GM20431 (cell line): ENCODE data around the gene PGAP6.
"Not testable (repeated sequence)": the region's sequence is repeated elsewhere in the genome, so short reads cannot be mapped to it uniquely, and the experiment has no call there.

Source experiments
- in situ Hi-C: fragments of 300-500 bp; cut with MseI, MboI; formaldehyde crosslinking; loops from one replicate; pipeline ENCODE4 v1.15.0; 2020; ENCODE audit warnings: low sequenced_read_pairs; ENCODE audit not compliant: unreplicated experiment

PGAP6 gene, protein sequence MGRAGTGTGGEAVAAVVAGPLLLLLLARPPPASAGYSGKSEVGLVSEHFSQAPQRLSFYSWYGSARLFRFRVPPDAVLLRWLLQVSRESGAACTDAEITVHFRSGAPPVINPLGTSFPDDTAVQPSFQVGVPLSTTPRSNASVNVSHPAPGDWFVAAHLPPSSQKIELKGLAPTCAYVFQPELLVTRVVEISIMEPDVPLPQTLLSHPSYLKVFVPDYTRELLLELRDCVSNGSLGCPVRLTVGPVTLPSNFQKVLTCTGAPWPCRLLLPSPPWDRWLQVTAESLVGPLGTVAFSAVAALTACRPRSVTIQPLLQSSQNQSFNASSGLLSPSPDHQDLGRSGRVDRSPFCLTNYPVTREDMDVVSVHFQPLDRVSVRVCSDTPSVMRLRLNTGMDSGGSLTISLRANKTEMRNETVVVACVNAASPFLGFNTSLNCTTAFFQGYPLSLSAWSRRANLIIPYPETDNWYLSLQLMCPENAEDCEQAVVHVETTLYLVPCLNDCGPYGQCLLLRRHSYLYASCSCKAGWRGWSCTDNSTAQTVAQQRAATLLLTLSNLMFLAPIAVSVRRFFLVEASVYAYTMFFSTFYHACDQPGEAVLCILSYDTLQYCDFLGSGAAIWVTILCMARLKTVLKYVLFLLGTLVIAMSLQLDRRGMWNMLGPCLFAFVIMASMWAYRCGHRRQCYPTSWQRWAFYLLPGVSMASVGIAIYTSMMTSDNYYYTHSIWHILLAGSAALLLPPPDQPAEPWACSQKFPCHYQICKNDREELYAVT

DNA sequence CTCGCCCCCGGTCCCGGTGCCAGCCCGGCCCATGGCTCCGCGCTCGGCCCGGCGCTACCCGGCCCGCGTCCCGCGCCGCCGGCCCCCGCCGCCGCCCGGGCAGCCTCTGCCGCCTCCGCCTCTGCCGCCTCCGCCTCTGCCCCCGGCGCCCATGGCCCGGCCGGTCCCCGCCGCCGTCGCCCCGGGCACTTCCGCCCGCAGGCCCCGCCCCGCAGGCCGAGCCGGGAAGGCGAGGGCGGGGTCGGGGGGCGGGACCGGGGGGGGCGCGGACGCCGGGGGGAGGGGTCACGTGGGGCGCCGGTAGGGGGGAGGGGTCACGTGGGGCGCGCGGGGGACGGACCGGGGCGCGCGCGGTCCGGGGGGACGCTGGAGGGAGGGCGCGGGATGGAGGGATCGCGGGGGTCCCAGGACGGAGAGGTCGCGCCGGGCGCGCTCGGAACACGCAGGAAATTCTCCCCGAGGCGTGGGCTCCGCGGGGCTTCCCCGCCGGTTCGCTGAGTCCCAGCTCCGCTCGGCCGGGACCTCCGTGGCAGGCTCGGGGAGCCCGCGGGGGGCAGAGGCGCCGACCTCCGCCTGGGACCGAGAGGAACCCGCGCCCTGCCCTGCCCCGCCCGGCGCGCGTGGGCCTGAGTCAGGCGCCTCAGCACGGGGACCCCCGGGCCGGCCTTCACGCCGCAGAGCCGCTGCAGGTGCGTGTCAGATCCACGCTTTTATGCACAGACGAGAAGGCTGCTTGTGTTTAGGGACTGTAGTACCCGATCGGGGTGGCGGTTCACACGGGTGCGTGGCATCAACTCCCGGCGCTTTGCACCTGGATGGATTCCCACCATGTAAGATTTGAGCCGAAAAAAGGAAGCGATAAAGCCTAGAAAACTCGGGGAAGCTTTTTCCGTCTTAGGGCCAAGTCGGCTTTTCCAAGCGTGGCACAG lies at the start of gene PGAP6:
Gene PGAP6, minus strand, starts transcription at position 190 of the 929 bp plus-strand sequence. Its CDS starts 157 bp downstream, at position 33.
- in situ Hi-C loops: no loop called here

DNA sequence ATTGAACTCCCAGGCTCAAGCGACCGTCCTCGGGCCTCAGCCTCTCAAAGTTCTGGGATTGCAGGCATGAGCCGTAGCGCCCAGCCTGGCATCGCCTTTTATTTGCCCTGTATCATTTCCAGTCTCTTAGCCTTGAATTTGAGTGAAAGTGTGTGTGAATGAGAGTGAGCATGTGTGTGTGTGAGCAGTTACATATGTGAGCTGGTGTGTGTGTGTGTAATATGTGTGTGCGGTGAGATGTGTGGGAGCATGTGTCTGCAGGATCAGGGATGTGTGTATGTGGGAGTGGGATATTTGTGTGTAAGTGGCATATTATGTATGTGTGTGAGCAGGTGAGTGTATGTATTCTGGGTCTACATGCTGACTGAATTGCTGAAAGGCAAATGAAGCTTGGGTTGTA lies 49.1 kb upstream of the PGAP6 start:
- in situ Hi-C loops: no loop called here

DNA sequence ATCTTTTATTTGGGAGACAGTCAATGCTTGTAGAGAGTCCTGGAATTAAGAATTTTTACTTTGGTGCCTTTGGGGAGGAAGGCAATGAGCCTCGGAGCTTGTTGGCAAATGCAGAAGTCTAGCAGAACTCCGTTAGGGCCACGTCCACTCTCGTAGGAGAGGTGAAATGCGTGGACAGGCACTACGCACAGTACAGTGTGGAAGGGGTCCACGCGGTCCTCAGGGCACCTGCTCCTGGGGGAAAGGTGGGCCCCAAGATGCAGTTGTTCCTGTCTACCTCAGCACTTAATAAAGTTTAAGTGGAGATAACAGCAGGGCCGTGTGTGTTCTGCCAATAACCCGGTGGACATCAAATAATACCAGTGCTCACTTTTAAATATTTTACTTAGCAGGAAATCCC lies 45.5 kb upstream of the PGAP6 start:
- in situ Hi-C loops: no loop called here

DNA sequence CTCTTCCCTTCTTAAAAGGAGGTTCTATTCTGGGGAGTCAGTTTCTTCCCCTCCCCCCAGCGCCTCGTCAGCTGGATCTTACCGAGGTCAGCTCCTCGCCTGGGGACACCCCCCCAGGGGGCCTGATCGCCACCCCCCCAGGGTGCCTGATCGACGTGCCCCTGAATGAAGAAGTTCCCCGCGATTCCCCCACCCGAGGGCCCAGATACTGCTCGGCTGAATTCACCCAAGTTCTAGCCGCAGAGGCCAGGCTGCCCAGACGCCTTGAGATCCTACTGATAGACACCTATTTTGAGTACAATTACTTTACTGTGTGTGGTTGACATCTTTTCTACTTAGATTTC lies 45.1 kb upstream of the PGAP6 start:
- in situ Hi-C loops: no loop called here

DNA sequence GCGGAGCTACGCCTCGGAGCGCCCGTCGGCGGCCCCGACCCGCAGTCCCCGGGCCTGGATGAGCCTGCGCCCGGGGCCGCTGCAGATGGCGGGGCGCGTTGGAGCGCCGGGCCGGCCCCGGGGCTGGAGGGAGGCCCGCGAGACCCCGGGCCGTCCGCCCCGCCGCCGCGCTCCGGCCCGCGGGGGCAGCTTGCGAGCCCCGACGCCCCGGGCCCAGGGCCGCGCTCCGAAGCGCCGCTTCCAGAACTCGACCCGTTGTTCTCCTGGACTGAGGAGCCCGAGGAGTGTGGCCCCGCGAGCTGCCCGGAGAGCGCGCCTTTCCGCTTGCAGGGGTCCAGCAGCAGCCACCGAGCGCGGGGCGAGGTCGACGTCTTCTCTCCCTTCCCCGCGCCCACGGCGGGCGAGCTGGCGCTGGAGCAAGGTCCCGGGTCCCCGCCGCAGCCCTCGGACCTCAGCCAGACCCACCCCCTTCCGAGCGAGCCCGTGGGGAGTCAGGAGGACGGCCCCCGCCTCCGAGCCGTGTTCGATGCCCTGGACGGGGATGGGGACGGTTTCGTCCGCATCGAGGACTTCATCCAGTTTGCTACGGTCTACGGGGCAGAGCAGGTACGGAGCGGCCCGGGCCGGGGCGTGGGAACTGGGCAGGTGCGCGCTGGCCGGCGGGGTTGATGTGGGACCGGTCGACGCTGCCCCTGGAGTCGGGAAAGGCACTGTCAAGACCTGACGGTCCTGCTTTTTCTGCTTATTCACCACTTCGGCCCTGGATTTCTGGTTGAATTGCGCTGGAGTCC lies 44.5 kb upstream of the PGAP6 start:
- in situ Hi-C loops: no loop called here

DNA sequence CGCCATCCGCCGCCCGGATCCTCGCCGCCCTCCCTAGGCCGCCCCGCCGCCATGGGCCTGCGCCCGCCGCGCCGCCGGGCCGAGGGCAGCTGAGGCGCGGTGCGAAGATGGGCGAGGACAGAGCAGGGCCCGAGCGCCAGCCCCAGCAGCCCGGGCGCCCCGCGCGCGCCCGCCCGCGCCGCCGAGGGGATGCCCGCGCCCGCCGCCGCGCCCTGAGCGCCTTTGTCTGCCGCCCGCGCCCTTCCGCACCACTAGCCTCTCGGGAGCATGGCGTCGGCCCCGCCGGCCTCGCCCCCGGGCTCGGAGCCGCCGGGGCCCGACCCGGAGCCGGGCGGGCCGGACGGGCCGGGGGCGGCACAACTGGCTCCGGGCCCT lies 43.9 kb upstream of the PGAP6 start:
- in situ Hi-C loops: no loop called here

DNA sequence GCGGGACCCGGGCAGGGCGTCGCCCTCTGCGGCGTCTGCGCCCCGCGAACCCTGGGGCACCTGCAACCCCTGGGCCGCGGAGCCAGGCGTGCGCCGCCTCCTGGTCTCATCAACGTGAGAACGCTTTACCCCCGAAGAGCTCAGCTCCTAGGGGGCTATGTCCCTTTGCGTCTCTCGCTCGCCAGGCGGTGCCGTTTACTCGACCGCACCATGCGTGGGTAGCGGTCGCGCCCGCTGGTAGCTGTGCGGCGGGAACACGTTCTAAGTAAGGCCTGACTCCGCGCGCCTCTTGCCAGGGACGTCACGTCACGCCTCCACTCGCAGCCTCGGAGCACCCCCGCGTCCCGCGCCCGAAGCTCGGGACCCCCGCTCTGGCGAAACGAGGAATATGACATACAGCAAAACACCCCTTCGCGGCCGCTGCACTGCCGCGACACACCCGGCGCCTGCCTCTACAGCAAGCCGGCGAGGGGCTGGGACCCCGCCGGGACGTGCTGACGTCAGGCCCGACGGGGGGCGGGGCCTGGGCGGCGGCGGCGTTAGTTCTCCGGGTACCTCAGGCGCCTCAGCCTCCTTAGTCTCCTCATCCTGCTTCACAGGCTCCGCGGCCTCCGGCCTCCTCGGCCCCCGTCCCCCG lies 43.4 kb upstream of the PGAP6 start, which contains the start of gene RAB11FIP3:
Gene RAB11FIP3, plus strand, starts transcription at position 568 of the 637 bp plus-strand sequence. CDS start 358 bp downstream, outside the sequence.
- in situ Hi-C loops: no loop called here

DNA sequence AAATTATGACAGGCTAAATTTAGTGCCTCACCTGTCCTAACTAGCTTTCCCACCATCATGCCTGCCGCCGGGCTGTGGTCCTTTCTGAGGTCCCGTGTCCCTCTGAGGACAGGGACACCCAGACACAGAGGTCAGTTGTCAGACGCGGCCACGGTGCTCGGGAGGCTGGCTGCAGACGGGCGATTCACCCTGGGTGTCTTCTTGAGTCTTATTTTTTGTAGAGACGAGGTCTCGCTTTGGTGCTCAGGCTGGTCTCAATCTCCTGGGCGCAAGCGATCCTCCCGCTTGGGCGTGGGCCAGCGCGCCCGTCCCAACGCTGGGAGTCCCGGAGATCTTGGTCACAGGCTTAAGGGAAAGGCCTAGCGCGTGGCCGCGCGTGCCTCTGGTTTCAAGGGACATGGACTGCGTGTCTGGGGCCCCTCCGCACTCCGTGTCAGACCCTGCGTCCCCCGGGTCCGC lies 42.9 kb upstream of the PGAP6 start:
- in situ Hi-C loops: no loop called here

DNA sequence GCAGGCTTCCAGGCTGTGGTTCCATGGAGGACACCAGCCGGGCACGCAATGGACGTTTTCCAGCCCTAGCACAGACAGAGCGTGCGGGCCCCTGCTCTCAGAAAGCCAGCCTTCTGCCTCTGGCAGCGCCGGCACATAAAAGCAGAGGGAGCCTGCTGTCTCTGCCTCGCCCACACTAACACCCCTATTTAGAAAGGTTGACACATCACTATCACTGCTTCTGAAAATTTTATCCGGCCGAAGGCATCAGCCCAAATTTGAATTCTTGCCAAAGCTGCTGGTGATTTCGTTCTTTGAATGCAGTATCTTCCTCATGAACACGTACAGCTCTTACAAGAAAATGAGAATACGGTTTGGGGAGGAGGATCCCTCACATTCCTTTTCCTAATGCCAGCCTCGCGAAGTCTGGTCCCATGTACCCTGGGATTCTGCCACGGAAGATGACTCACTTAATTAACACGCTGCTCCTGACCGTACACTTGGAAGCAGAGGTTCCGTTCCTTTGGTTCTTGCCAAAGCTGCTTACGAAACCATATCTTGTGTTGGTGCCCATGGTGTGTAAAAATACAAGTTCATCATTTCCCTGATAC lies 42.4 kb upstream of the PGAP6 start:
- in situ Hi-C loops: no loop called here

DNA sequence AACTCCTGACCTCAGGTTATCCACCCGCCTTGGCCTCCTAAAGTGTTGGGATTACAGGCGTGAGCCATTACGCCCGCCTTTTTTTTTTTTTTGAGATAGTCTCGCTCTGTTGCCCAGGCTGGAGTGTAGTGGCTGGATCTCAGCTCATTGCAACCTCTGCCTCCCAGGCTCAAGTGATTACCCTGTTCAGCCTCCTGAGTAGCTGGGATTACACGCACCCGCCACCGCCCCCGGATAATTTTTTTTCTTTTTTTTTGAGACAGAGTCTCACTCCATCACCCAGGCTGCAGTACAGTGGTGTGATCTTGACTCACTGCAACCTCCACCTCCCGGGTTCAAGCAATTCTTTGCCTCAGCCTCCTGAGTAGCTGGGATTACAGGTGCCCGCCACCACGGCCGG lies 40.4 kb upstream of the PGAP6 start:
- in situ Hi-C loops: not testable (repeated sequence)

DNA sequence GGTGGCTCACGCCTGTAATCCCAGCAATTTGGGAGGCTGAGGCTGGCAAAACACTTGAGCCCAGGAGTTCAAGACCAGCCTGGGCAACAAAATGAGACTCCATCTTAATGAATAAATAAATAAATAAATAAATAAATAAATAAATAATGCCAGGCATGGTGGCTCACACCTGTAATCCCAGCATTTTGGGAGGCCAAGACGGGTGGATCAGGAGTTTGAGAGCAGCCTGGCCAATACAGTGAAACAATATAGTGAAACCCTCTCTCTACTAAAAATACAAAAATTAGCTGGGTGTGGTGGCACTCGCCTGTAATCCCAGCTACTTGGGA lies 33.4 kb upstream of the PGAP6 start:
- in situ Hi-C loops: not testable (repeated sequence)

DNA sequence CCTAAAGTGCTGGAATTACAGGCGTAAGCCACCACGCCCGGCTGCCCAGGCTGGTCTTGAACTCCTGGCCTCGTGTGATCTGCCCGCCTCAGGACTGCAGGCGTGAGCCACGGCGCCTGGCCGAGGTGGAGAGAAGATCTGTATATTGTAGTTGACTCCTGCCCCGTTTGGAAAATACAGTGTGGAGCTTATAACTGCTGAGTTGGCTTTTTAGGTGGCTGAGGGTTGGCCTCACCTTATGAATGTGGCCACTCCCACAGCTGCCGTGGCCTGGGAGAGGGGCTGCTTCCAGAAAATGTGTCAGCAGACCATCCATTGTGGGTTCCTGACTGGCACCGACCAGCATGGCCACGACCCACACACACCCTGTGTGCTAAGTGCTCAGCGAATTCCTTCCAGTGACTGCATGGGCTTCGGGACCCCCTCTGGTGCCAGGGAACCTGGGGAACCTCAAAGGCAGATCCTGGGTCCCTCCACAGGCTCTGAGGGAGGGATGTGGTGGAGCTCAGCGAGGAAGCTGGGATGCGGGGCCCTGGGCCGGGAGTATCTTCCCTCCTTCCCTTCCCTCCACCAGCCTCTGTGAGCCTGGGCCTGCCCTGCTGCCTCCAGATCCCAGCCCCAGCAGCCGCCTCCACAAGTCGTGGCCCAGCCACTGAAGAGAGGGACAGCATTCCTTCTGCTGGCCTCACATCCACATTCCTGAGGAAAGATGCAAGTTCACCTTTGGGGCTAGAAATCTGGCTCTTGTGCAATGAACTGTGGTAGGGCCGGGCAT lies 32.8 kb upstream of the PGAP6 start:
- in situ Hi-C loops: no loop called here

DNA sequence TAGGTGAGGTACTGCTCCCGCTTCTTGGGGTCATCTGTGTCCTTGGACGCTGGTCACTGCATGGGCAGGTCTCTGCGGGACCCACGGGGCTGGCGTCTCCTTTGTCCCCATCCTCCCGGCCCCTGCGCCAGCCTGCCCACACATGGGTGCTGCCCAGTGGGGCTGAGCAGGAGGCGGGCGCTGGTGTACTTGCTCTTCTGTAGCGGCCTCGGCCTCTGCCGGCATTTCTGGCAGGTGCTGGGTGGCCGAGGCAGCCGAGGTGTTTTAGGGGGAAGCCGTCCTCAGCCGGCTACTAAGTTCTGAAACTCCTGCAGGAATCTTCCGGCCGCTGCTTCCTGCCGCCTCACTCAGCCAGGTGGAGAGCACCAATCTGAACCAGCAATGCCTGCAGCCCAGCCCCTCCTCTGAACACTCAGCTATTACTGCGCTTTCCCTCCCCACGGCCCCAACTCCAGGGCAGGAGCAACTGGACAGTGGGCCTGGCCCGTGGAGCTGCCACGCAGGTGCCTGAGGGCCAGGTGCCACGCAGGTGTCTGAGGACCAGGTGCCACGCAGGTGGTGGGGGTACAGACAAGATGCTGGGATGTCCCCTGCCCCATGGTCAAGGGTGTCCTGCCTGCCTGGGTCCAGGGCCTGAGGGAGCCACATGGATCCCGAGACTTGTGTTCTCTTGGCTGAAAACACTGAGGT lies 29.9 kb upstream of the PGAP6 start:
- in situ Hi-C loops: no loop called here

DNA sequence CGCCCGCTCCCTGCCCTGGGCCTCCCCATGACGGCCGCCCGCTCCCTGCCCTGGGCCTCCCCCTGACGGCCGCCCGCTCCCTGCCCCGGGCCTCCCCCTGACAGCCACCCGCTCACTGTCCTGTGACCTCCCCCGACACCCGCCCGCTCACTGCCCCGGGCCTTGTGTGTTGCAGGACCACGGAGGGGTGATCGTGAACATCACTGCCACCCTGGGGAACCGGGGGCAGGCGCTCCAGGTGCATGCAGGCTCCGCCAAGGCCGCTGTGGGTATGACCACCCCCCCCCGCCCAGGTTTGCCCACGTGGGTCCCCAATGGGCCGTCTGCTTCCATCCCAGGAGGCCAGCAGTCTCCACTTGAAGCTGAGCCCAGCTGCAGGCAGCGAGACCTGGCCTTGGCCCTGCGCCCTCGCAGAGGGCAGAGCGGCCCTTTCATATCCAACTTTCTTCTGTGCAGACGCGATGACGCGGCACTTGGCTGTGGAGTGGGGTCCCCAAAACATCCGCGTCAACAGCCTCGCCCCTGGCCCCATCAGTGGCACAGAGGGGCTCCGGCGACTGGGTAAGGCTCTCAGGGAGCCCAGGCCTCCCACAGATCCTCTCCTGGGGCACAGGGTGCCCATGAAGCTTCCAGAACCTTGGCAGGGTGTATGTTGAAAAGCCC lies 28.9 kb upstream of the PGAP6 start:
- in situ Hi-C loops: no loop called here

DNA sequence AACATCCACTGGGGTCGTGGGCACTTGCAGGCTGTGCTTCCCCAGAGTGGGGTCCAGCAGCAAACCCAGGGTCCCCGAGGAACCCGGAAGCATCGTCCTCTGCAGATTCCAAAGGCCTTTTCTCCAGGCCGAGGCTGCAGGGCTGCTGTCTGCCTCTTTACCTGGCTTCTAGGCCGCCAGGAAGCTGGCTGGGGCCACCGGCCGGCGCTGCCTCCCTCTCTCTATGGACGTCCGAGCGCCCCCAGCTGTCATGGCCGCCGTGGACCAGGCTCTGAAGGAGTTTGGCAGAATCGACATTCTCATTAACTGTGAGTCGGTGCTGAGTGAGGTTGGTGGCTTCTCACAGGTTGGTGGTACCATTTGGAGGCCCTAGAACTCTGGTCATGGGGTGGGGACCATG lies 25.5 kb upstream of the PGAP6 start:
- in situ Hi-C loops: no loop called here

DNA sequence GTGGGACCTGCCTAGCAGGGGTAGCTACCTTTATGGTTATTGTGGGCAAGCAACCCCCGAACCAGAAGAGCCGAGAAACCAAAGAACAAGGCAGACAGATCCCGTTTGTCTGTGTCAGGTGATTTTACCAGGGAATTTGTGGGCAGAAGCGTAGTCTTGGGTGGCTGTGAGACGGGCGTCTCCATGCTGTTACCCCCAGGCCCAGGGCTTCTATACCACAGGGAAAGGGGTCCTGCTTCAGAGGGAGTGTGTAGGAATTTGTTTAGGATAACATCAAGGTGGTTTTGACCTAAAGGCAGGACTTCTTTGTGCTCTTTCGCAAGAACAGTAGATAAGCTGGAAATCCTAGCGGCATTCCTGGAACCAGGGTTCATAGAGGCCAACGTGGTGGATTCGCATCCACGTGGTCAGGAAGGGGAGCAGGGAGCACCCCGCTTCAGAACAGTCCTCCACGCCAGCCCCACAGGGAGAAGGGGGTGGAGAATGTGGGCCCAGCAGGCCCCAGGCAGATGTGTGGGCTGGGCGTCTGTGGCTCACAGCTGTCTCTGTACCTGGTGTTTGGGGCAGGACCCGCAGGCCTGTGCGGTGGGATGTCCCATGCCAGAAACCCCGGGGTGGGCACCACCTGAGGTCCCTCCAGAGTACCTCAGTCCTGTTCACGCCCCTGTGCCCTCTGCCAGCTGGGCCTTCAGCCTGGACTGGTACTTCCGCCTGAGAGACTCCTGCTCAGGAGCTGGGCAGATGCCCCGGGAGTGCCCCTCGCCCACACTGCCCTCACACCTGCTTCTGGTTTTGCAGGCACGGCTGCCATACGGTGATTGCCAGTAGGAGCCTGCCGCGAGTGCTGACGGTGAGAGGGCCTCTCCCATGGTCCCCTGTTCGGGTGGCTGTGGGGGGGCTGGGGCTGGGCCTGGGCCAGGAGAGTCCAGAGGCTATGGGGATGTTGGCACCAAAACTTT lies 24.0 kb upstream of the PGAP6 start:
- in situ Hi-C loops: no loop called here
